GM13976 (cell line): ENCODE results near the gene VPS11.

Source experiments
- DNase-seq: peaks from one replicate; pipeline ENCODE4 v3.0.0; 2012; ENCODE audit warnings: low spot score
- in situ Hi-C: fragments of 300-500 bp; cut with MboI; formaldehyde crosslinking; loops from one replicate; pipeline ENCODE4 v1.12.0; 2022; ENCODE audit warnings: low sequenced_read_pairs, mixed read lengths, inconsistent platforms; ENCODE audit not compliant: unreplicated experiment
- TF ChIP-seq, protein P1 (sequence below): IDR thresholded peaks from 2 replicates; pipeline ENCODE4 v1.5.1; 2012; ENCODE audit warnings: borderline replicate concordance, mild to moderate bottlenecking; ENCODE audit not compliant: insufficient read depth; ENCODE audit errors: extremely low read depth, missing control alignments, control extremely low read depth

The VPS11 gene

DNA sequence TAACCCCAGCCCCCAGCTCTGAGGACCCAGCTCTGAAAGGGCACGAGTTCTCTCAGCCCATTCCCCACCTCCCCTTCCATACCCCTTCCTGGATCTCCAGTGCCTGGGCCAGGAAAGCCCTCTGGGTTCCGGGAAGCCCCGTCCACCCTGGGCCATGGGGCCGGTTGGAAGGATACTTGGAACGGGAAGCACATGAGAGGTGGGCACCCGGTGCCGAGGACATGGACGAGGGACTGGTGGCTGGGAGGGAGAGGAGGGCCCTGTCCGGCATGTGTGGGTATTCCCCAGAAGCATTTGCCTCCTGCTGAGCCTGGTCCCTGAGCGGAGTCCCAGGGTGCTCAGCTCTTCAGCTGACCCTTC lies 48.6 kb downstream of the VPS11 start:
- no peak for DNase-seq
- in situ Hi-C loops = no loop called here
- TF ChIP-seq, protein P1, sequence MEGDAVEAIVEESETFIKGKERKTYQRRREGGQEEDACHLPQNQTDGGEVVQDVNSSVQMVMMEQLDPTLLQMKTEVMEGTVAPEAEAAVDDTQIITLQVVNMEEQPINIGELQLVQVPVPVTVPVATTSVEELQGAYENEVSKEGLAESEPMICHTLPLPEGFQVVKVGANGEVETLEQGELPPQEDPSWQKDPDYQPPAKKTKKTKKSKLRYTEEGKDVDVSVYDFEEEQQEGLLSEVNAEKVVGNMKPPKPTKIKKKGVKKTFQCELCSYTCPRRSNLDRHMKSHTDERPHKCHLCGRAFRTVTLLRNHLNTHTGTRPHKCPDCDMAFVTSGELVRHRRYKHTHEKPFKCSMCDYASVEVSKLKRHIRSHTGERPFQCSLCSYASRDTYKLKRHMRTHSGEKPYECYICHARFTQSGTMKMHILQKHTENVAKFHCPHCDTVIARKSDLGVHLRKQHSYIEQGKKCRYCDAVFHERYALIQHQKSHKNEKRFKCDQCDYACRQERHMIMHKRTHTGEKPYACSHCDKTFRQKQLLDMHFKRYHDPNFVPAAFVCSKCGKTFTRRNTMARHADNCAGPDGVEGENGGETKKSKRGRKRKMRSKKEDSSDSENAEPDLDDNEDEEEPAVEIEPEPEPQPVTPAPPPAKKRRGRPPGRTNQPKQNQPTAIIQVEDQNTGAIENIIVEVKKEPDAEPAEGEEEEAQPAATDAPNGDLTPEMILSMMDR = no peak

DNA sequence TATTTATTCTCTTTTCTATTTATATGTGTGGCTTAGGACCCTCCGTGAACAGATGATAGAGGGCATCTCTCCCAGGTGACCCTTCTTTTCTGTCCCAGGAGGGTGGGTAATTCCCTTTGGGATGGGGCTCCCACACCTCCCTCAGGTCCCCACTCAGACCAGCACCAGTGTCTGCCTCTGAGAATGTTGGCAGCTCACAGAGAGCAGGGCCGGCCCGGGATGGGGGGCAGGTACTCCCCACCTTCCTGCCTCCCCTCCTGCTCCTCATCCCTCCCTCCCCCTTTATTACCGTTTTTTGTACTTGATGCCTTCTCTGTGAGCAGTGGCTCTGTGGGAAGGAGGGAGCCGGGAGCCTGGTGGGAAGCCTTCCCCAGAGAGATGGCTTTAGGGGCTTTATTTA lies 49.0 kb downstream of the VPS11 start:
- in situ Hi-C loops = no loop called here

DNA sequence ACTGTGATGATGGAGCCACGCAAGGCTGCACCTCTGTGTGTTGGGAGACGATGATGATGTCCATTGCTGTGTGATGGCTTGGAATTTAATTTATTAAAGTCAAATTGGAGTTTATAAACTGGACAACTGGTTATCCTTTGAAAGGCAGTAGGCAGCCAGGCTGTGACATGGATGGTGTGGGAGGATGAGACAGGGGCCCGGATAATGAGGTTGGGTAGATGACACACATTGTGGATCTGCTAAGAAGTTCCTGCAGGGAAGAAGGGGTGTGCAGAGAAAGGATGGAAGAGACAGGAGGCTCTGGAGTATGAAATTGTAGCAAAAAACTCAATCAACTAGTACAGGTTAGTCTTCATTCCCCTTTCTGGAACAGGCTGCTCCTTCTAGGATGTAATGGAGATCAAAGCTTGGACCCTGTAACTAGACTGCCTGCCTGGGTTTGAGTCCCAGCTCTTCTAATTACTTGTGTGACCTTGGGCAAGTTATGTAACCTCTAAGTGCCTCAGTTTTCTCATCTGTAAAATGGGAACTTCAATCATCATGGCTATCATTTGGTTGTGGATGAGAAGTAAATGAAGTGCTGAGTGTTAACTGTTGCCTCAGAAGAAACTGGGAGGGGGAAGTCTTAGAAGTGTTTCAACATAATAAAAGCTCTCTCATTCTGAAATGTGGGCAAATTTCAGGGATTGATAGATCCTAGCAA lies 49.5 kb downstream of the VPS11 start:
- DNase-seq = no peak
- TF ChIP-seq, protein P1 = no peak
- in situ Hi-C loops = no loop called here

More for the DNA sequence above, 49.0 kb downstream of the VPS11 start:
- no peak for DNase-seq
- TF ChIP-seq, protein P1 = no peak

DNA sequence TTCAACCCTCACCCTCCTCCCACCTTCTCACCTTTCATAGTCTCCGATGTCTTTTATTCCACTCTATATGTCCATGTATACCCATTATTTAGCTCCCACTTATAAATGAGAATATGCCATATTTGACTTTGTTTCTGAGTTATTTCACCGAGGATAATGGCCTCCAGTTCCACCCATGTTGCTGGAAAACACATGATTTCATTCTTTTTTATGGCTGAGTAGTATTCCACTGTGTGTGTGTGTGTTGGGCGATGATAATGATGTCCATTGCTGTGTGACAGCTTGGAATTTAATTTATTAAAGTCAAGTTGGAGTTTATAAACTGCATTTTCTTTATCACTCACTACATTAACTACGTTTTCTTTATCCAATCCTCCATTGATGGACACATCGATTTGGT lies 50.6 kb downstream of the VPS11 start:
- DNase-seq = no peak
- TF ChIP-seq, protein P1 = no peak
- in situ Hi-C loops = no loop called here

DNA sequence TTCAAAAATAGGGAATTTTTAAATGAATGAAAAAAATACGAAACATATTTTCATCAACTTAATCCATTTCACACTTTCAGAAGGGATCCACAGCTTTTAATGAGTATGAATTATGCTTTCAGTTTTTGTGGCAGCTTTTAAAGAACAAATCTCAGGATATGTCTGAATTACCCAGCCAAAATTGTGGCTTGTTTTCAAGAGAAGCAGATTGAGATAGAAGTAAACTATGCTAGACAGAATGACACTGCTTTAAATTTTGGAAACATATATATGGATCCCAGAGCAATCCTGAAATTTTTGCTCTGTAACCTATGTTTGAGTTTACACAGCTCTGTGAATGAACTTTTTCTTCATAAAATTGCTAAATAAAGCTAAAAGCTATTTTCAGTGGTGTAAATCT lies 51.3 kb downstream of the VPS11 start:
- TF ChIP-seq, protein P1 = no peak
- in situ Hi-C loops = no loop called here
- no peak for DNase-seq

DNA sequence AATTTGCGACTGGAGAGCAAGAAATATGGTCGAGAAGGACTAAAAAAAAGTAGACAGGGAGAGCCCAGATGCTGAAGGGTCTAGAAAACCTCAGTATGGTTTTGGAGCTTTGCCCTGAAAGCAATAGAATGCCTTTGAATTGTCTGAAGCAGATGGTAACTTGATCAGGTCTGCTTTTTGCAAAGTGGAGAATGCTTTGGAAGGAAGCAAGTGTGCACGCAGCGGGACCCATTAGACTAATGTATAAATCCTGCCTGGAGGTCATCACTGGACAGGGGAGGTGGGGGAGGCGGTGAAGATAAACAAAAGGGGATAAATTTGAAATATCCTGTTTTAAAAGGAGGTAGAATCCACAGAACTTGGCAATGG lies 53.0 kb downstream of the VPS11 start:
- in situ Hi-C loops = no loop called here
- no peak for DNase-seq
- TF ChIP-seq, protein P1 = no peak
